Medulla oblongata (tissue), 1 donor: Measurements from ENCODE around the gene C1orf87.

Source experiments
- DNase-seq: peaks from one replicate; pipeline ENCODE4 v3.0.0-alpha.2; 2015; ENCODE audit errors: extremely low spot score

Gene C1orf87

DNA sequence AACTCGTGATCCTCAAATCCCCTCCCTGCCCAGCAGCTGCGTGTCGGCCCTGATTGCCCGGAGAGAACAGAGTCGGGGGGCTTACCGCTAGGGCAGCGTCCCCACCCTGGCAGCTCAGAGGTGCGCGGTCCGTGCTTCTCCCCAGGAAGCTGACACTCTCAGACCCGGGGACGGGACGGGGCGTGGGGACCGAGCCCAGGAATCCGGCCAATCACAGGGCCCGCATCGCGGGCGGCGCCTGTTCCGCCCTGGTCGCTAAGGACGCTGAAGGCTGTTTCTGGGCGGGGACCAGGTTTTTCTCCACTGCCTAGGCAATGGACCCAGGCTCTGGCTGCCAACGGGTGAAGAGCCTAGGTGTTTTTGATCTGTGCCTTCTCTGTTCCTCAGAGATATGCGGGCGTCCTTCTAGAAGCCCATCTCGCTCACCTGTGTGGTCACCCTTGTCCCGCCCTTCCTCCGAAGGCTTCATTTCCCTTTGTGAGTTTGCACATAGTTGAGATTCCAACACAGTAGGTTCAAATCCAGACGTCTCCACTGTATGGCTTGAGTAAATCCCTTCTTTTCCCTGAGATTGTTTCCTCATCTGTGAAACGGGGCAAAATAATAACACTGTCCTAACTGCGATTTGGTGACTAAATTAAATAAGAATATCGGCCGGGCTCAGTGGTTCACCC lies at the start of gene C1orf87:
Gene C1orf87 (minus strand): TSS at position 166 of the 674 bp plus-strand sequence. CDS start 1,127 bp downstream, outside the sequence.
- DNase-seq, result no peak

- peak; percentile 45 for DNase-seq
Observed at GRCh38 chr1:60118085-60118484, 44.5 kb upstream of the C1orf87 start.

- no peak for DNase-seq
Observed at GRCh38 chr1:60114745-60115318, 41.3 kb upstream of the C1orf87 start.

GRCh38 chr1:60113596-60113995 lies 40.0 kb upstream of the C1orf87 start:
- no peak for DNase-seq

- no peak for DNase-seq
Observed at GRCh38 chr1:60113028-60113427, 39.5 kb upstream of the C1orf87 start.

DNA sequence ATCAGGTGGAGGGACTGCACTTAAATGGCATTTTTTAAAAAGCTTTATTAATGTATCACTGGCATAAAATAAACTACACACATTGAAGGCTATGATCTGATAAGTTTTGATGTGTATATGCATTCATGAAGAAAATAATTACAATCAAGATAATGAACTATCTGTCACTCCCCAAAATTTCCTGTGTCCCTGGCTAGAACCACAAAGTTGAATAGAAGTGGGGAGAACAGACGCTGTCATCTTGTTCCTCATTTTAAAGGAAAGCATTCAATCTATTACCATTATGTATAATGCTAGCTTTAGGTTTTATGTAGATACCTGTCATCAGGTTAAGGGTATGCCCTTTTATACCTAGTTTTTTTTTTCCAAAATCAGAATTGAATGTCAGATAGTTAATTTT lies 38.1 kb upstream of the C1orf87 start:
- no peak for DNase-seq

GRCh38 chr1:60111118-60111517 lies 37.5 kb upstream of the C1orf87 start:
- DNase-seq, result no peak

GRCh38 chr1:60108196-60108595 lies 34.6 kb upstream of the C1orf87 start:
- DNase-seq, result no peak

GRCh38 chr1:60103186-60103585 lies 29.6 kb upstream of the C1orf87 start:
- no peak for DNase-seq

DNA sequence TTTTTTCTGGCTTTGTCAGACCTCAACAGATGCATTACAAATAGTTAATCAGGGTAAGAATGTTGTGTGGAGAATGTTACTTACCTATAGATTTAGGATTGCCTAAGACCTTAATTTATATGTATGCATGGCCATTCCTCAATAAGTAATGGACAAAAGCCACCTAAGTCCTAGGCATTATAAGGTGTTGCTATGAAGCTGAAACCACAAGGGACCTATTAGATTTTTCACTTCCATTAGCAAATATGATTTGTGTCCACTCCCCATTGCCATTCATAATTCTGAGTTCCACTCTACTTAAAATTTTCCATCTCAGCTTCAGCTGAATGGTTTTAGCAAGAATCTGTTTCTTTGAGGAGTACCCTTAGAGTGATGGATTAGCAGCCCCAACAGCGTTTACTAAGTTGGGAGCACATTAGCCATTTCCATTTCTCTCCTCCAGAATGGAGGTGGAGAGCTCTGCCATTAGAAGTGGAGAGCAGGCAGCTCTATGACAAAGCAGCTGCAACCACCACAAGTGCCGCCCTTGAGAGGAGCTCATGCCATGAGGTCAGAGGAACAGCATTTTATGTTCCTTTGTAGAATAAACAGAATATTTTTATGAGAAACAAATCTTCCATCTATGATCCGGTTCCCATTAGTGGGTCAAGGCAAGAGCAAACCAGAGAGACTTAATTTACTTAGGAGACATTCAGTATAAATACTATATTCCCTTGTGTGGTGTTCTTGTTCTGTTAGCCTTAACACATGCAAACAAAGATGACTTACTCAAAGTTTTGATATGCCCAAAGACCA lies 28.9 kb upstream of the C1orf87 start:
- no peak for DNase-seq

GRCh38 chr1:60101516-60101915 lies 27.9 kb upstream of the C1orf87 start:
- no peak for DNase-seq

GRCh38 chr1:60091195-60091715 lies 17.7 kb upstream of the C1orf87 start:
- no peak for DNase-seq

- no peak for DNase-seq
Observed at GRCh38 chr1:60090655-60091054, 17.1 kb upstream of the C1orf87 start.

DNA sequence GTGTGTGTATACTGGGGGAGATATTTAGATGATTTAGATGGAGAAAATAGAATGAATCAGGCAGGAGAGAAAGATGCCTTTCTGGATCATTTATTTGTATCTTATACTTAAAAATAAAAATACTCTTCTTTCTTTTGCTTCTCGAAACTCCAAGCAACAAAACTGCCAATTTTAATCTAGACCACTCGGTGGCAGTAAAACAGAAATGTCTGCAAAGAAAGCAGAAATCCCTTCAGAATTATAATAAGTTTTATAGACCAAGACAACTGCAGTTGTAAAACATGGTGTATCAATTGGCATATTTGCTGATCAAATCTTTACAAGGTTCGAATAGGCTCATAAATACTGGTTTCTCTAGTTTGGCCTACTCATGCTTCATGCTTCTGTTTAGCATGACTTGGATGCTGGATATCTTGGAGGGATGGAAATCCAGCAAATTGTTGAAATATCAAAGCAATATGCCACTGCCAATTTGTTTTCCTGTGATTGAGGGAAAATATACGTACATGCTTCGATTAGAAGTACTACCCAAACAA lies 15.1 kb upstream of the C1orf87 start:
- peak; percentile 30 for DNase-seq

GRCh38 chr1:60087681-60088080 lies 14.1 kb upstream of the C1orf87 start:
- DNase-seq, result no peak

- DNase-seq, result no peak
Observed at GRCh38 chr1:60078182-60078581, 4.6 kb upstream of the C1orf87 start.

DNA sequence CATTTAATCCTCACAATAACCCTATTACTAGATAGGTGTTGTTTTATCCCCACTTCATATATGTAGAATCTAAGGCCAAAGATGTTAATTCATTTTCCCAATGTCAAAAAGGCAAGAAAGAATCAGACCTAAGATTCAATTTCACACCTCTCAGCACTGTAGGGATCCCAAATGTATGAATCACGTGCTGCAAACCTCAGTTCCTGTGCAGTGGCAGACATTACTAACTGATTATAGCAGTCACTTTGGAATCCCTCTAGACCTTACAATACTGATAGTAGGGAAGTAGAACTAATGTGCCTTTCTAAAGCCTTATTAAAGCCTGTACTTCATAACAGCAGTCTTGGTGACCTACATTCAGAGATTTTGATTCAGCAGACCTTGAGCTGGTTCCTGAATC lies 2.3 kb downstream of the C1orf87 start:
- DNase-seq, result no peak

DNA sequence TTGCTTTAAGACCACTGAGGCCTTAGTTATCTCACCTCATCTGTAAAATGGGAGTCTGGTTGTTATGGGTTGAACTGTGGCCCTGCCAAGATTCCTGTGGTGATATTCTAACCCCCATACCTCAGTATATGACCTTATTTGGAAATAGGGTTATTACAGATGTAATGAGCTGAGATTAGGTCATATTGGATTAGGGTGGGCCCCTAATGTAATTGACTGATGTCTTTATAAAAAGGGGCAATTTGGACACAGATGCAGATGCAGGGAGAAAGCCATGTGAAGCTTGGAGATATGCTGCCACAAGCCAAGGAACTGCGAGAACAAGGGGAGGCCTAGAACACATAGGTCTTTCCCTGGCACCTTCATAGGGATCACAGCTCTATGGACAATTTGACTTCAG lies 3.9 kb downstream of the C1orf87 start:
- no peak for DNase-seq

DNA sequence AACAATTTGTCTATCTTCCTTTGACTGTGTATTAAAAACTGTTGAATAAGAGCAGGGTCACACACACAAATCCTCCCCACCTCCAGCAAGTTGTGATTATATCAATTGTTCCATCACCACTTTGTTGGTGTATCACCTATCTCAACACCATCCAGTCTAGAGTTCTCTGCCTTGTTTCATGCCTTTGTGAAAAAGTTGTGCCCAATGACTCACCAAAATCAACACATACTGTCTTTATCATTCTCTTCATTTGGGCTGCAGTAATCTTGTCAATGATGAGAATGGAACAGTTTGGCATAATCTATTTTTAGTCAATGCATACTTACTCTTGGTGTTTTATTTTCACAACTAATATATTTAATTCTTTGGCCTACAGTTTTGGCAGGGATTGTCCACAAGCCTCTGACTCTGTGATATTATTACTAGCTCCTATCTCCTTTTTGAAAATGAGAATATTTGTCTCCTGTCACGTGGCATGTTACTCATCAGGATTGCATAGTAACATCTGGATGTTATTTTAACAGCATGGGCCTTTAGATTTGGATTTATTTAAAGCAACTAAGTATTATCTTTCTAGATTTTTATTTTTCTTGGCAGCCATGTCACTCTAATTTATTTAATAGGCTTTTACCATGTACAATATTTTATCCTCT lies 5.1 kb downstream of the C1orf87 start:
- no peak for DNase-seq

- DNase-seq, result no peak
Observed at GRCh38 chr1:60066001-60066400, 7.6 kb downstream of the C1orf87 start.

DNA sequence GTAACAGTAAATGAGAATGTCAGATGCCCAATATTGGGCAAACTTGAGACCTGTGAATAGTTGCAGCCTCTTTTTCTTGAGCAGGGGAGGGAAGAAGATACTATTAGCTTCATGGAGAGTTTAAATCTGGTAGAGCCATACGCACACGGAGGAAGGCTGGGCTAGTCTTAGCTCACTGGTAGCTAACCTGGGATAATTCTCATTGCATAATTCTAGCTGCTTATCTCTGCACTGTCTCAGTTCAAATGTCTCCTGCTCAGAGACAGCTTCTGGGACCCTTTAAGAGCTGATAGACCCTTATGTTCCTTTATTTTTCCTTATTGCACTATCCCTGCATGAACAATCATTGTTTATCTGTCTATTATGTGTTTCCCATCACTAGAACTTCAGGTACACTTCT lies 8.4 kb downstream of the C1orf87 start:
- no peak for DNase-seq

DNA sequence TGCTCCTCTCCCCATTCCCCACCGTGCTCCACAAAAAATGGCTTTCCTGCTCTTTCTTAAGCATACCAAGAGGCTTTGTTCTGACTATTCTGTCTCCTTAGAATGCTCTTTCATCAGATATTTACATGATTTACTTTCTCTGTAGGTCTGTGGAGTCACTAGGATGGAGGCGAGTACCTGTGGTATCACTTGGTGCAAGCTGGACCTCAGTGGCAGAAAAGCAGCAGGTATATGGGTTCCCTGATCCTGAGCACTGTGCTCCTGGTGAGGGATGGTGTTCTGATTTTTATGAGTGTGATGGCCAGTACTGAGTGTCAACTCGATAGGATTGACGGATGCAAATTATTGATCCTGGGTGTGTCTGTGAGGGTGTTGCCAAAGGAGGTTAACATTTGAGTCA lies 10.0 kb downstream of the C1orf87 start:
- DNase-seq, result no peak
